Natural killer cell (primary cell): ENCODE results near the gene S100B. TPM values are rescaled to one million over a fixed set of nuclear protein-coding genes. Genes with fewer than 3 reads are reported as not detected.

Source experiments
- ATAC-seq, 3 donors: fragments of 150-1000 bp in 2 of 3; fragments of 200-7000 bp in 1 of 3; cut with Tn5 transposase; 1 replicate in 1 of 3; 2 replicates in 2 of 3; pipeline ENCODE4 v1.10.0; 2021; ENCODE audit warnings: mild to moderate bottlenecking in 2 of 3, moderate library complexity in 2 of 3
- DNase-seq, 2 donors: peaks; one replicate each; pipeline versions ENCODE4 v3.0.0 to v3.0.0-alpha.2; 2013 to 2021; ENCODE audit warnings: mixed read lengths in 1 of 2
- H3K27ac ChIP-seq: one replicate; pipeline ENCODE4 v1.5.1; 2013; ENCODE audit warnings: mild to moderate bottlenecking, low read length
- H3K27me3 ChIP-seq: one replicate; pipeline ENCODE4 v1.6.1; 2013; ENCODE audit warnings: low read length; ENCODE audit not compliant: control insufficient read depth, insufficient read depth
- H3K36me3 ChIP-seq: one replicate; pipeline ENCODE4 v1.6.1; 2013; ENCODE audit warnings: low read length; ENCODE audit not compliant: control insufficient read depth, insufficient read depth
- H3K4me1 ChIP-seq: one replicate; pipeline ENCODE4 v1.6.1; 2013; ENCODE audit warnings: low read length; ENCODE audit not compliant: control insufficient read depth, insufficient read depth
- H3K4me3 ChIP-seq: one replicate; pipeline ENCODE4 v1.5.1; 2013; ENCODE audit warnings: low read length
- H3K9me3 ChIP-seq: one replicate; pipeline ENCODE4 v1.6.1; 2013; ENCODE audit warnings: low read length; ENCODE audit not compliant: control insufficient read depth, insufficient read depth
- H3K27ac Mint-ChIP-seq, 2 donors: one replicate each; pipeline ENCODE4 v1.8.0; 2022; ENCODE audit warnings: mild to moderate bottlenecking in 2 of 2, mixed read lengths in 2 of 2, moderate library complexity in 1 of 2
- H3K27me3 Mint-ChIP-seq, 2 donors: one replicate each; pipeline ENCODE4 v1.8.0; 2022; ENCODE audit warnings: low read depth in 2 of 2, mixed read lengths in 2 of 2
- H3K36me3 Mint-ChIP-seq: one replicate; pipeline ENCODE4 v1.8.0; 2022; ENCODE audit warnings: mixed read lengths
- H3K4me1 Mint-ChIP-seq, 2 donors: one replicate each; pipeline ENCODE4 v1.8.0; 2022; ENCODE audit warnings: mixed read lengths in 2 of 2
- H3K4me3 Mint-ChIP-seq: one replicate; pipeline ENCODE4 v1.8.0; 2022; ENCODE audit warnings: mild to moderate bottlenecking, moderate library complexity, mixed read lengths
- H3K9me3 Mint-ChIP-seq, 2 donors: one replicate each; pipeline ENCODE4 v1.8.0; 2022; ENCODE audit warnings: mixed read lengths in 2 of 2
- WGBS: methylation state at CpG from one replicate; pipeline ENCODE4 v1.1.7; 2013; ENCODE audit warnings: missing lambda C conversion rate; ENCODE audit not compliant: insufficient coverage; 5-methylcytosine and 5-hydroxymethylcytosine counted together
- intact Hi-C: fragments of 100-400 bp; cut with micrococcal nuclease; formaldehyde crosslinking; loops from one replicate; pipeline ENCODE4 v1.14.2; 2022
- total RNA-seq, 4 donors: library from RNA; stranded (reverse); fragments of 120-200 nt in 1 of 4; gene quantifications; one replicate each; pipeline versions ENCODE4 v1.2.3 to v1.2.4, GENCODE V29; 2013 to 2022
- TF ChIP-seq, protein P1 (sequence below): fragments of 200-600 bp; IDR thresholded peaks from one replicate; pipeline ENCODE4 v1.8.0; 2022; ENCODE audit warnings: antibody characterized with exemption

Gene S100B
- total RNA-seq, 3 donors from 2014 or later (not counting 1 experiment from before 2014, with no cell fraction given): 4.0 to 58.9 TPM; not detected in 1

GRCh38 chr21:46649356-46649755, 44.5 kb upstream of the S100B start:
- intact Hi-C loops: no loop called here

GRCh38 chr21:46648539-46648938, 43.7 kb upstream of the S100B start:
- Histone ChIP-seq H3K27me3 (no peaks in the 10 kb centered on the region), H3K9me3 (no peaks in the 10 kb centered on the region), H3K4me3 (no peak overlapping the region), H3K4me1 (peaks cover 3% of the 10 kb centered on the region), H3K27ac (no peak overlapping the region), H3K36me3 (peaks cover 94% of the 10 kb centered on the region)
- ATAC-seq (no peak), DNase-seq (no peak)
- Mint-ChIP-seq H3K4me1 (peaks cover 41 to 50% of the 10 kb centered on the region in 2 donors), H3K27ac (peak overlapping the region in 1 of 2 donors; percentile 49), H3K36me3 (peaks cover 26% of the 10 kb centered on the region), H3K4me3 (no peak overlapping the region), H3K27me3 (no peaks in the 10 kb centered on the region), H3K9me3 (no peaks in the 10 kb centered on the region)
- TF ChIP-seq, protein P1, sequence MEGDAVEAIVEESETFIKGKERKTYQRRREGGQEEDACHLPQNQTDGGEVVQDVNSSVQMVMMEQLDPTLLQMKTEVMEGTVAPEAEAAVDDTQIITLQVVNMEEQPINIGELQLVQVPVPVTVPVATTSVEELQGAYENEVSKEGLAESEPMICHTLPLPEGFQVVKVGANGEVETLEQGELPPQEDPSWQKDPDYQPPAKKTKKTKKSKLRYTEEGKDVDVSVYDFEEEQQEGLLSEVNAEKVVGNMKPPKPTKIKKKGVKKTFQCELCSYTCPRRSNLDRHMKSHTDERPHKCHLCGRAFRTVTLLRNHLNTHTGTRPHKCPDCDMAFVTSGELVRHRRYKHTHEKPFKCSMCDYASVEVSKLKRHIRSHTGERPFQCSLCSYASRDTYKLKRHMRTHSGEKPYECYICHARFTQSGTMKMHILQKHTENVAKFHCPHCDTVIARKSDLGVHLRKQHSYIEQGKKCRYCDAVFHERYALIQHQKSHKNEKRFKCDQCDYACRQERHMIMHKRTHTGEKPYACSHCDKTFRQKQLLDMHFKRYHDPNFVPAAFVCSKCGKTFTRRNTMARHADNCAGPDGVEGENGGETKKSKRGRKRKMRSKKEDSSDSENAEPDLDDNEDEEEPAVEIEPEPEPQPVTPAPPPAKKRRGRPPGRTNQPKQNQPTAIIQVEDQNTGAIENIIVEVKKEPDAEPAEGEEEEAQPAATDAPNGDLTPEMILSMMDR: no peak
- intact Hi-C loops: no loop called here
- WGBS: 97% methylated on average over 27 of the region's 27 CpGs

More at GRCh38 chr21:46649356-46649755, 44.5 kb upstream of the S100B start:
- no peaks in the 10 kb centered on the region for H3K27me3 ChIP-seq
- TF ChIP-seq, protein P1: no peak
- DNase-seq (no peak), ATAC-seq (no peak)
- Mint-ChIP-seq H3K36me3 (peaks cover 34% of the 10 kb centered on the region), H3K27ac (peak overlapping the region in 1 of 2 donors; percentile 38), H3K4me3 (no peak overlapping the region), H3K9me3 (no peaks in the 10 kb centered on the region), H3K27me3 (no peaks in the 10 kb centered on the region), H3K4me1 (peaks cover 41 to 48% of the 10 kb centered on the region in 2 donors)
- no peaks in the 10 kb centered on the region for H3K9me3 ChIP-seq
- peaks cover 3% of the 10 kb centered on the region for H3K4me1 ChIP-seq
- WGBS: 97% methylated on average over 19 of the region's 19 CpGs
- H3K27ac ChIP-seq: no peak overlapping the region
- peaks cover 94% of the 10 kb centered on the region for H3K36me3 ChIP-seq
- no peak overlapping the region for H3K4me3 ChIP-seq

DNA sequence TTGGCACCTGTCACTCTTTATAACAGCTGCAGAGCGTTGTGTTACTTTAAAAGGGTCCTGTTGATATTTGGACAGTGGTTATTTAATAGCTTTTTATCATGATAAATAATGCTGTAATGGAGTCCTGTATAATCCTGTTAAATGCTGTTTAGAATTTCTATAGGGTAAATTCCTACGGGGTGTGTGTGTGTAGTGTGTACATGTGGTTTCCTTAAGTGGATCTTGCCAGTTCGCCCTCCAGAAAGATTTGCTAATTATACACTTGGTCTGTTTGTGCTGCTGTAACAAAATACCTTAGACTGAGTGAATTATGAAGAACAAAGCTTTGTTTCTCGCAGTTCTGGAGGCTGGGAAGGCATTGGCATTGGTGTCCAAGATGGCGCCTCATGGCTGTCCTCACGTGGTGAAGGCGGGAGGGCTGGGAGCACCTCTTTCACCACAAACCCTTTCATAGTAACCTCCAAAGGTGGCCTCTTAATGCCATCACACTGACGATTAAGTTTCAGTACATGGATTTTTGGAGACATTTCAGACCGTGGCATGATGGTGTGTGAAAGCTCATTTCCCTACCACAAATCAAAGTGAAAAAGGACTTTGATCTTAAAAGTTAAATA, 41.8 kb upstream of the S100B start:
- Mint-ChIP-seq H3K4me3 (no peak overlapping the region), H3K4me1 (peaks cover 32 to 49% of the 10 kb centered on the region in 2 donors), H3K27ac (peak overlapping the region; percentile 49 to 61), H3K36me3 (peaks cover 8% of the 10 kb centered on the region), H3K27me3 (no peaks in the 10 kb centered on the region), H3K9me3 (no peaks in the 10 kb centered on the region)
- Histone ChIP-seq H3K4me1 (peaks cover 3% of the 10 kb centered on the region), H3K27me3 (no peaks in the 10 kb centered on the region), H3K9me3 (no peaks in the 10 kb centered on the region), H3K36me3 (peaks cover 85% of the 10 kb centered on the region), H3K27ac (no peak overlapping the region), H3K4me3 (no peak overlapping the region)
- no peak for ATAC-seq
- intact Hi-C loops: no loop called here
- TF ChIP-seq, protein P1: no peak
- 92% methylated on average over 9 of the region's 9 CpGs for WGBS
- no peak for DNase-seq

- WGBS: 98% methylated on average over 5 of the region's 5 CpGs
- no peak for DNase-seq
- Histone ChIP-seq H3K27ac (no peak overlapping the region), H3K4me1 (peaks cover 3% of the 10 kb centered on the region), H3K27me3 (no peaks in the 10 kb centered on the region), H3K4me3 (no peak overlapping the region), H3K9me3 (no peaks in the 10 kb centered on the region), H3K36me3 (peaks cover 86% of the 10 kb centered on the region)
- H3K9me3 Mint-ChIP-seq: no peaks in the 10 kb centered on the region
- TF ChIP-seq, protein P1: no peak
- no peak overlapping the region for H3K4me3 Mint-ChIP-seq
- intact Hi-C loops: no loop called here
- peaks cover 28 to 49% of the 10 kb centered on the region in 2 donors for H3K4me1 Mint-ChIP-seq
- H3K27ac Mint-ChIP-seq: peak overlapping the region; percentile 49 to 61
- peaks cover 12% of the 10 kb centered on the region for H3K36me3 Mint-ChIP-seq
- H3K27me3 Mint-ChIP-seq: no peaks in the 10 kb centered on the region
- ATAC-seq: no peak
Observed at GRCh38 chr21:46645840-46646239, 41.0 kb upstream of the S100B start.
